HG03025 (cell line): ENCODE data around the gene GPR158.

Source experiments
- ATAC-seq: cut with Tn5 transposase; IDR thresholded peaks from one replicate; pipeline ENCODE4 v1.9.1; 2021; ENCODE audit warnings: mild to moderate bottlenecking, moderate library complexity; ENCODE audit not compliant: unreplicated experiment, low FRiP score

Gene GPR158

DNA sequence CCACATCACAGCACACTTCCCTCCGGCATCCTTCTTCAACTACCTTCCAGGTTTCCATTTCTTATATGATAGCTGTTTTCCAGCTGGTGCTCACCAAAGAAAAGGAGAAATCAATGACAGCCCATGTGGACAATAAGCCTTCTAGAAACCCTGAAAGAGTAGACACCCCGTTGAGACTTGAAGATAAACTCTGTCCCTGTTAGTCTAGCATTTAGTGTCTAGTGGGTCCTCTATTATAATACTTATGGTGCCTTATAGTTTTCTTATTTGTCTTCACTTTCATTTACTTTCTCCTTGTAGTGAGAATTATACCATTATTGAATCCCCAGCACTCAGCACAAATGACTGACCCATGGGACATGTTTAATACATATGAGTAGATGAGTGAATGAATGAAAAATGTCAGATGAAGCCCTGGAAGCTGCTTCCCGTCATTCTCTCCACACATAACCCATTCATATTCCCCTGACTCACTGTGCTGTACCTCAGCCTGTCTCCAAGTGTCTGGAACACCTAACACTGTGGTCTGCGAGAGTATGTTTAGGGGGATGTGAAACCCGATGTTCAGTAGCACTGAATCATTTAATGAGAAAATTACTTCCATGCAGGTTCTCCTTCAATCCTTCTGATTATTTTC is 377.6 kb downstream of the GPR158 start:
- no peak for ATAC-seq

DNA sequence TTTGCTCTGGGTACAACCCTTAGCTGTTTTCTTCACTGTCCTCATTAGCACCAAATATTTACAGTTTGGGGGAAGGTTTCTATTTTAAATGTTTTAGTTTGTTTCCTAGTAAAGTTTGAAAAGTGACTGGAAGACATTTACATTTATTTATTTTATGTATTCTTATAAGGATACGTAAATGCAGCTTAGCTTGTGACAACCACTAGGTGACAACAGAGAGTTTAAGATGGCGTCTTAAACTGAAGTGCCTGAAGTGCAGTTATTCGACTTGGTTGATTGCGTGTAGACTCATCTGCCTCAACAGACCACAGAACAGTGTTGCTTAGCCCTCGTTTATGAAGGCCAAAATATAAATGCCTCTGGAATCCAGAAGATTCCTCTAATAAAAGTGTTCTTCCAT is 381.1 kb downstream of the GPR158 start:
- no peak for ATAC-seq

- ATAC-seq: no peak
These were observed 381.7 kb downstream of the GPR158 start for GRCh38 chr10:25556457-25556856.

DNA sequence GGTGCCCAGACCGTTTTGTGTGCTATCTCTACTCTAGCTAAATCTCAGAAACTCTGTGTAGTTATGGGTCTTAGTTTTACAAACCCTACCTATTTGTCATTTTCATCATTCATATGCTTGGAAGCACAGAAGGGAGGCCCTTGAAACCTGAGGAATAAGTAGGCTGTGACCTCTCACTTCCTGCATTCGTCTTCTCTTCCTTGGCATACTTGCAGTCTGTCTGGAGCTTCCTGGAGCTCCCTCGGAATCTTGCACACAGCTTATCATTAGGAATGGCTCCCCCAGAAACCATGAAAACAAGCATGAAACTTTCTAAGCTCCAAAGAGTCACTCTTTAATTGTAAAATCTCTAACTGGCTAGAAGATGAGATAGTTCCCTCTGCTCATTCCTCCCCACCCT is 382.3 kb downstream of the GPR158 start:
- ATAC-seq: no peak

DNA sequence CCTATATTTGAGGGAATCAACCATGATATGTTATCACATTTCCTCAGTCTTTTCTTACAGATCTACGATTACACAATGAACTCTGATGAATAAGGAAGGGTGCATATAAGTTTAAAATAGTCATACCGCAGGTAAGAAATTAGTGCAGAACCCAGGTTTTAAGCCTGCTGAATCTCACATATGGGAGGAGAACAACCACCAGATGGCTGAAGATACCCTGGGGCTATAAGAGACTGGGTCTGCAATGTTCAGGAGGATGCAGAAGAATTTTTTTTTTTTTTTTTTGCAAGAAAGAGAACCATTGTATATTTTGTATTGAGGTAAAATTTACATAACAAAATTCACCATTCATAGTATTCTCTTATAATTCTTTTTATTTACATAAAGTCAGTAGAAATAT is 387.0 kb downstream of the GPR158 start:
- ATAC-seq: no peak

DNA sequence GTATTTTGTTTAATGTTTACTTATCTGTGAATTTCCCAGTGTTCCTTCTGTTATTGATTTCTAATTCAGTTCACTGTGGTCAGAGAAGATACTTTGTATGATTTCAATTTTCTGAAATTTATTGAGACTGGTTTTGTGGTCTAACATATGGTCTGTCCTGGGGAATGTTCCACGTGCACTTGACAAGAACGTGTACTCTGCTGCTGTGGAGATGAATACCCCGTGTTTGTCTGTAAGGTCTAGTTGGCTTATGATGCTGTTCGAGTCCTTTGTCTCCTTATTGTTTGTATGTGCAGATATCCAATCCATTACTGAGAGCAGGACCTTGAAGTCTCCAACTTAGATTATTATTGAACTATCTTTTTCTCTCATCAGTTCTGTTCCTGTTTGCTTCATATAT is 387.7 kb downstream of the GPR158 start:
- ATAC-seq: no peak

- ATAC-seq: no peak
These were observed 389.6 kb downstream of the GPR158 start for GRCh38 chr10:25564351-25564750.

- no peak for ATAC-seq
These were observed 390.8 kb downstream of the GPR158 start for GRCh38 chr10:25565570-25565969.

DNA sequence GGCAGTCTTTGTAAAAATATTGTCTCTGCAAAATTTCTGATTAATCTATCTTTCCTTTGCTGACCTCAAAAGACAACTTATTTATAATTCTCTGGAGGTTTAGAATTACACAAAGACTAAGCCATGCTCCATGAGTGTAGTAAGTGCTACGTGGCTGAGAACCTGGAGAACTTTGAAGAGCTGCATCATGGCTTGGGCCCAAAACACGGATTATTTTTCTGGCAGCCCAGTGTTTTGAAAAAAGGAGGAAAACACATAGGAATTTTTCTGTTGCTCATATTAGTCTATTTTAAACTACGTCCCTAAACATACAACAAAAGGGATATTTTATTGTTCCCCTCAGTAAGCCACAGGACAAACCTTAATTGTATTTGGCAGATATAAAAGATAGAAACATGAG is 398.5 kb downstream of the GPR158 start:
- no peak for ATAC-seq

DNA sequence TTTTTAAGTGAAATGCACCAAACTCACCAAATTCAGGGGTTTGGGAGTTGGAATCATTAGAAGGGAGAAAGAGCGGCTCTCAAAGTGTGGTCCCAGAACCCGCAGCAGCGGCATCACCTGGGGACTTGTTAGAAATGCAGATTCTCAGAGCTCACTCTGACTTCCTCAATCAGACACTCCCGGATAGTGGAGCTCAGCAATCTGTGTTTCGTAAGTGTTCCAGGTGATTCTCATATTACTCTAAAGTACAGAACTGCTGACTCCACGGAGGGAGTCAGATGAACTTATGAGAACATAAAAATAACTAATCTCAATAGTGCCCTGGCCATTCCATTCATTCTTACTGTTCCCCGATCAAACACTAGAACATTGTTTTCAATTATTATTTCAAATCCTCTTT is 400.5 kb downstream of the GPR158 start:
- ATAC-seq: no peak

DNA sequence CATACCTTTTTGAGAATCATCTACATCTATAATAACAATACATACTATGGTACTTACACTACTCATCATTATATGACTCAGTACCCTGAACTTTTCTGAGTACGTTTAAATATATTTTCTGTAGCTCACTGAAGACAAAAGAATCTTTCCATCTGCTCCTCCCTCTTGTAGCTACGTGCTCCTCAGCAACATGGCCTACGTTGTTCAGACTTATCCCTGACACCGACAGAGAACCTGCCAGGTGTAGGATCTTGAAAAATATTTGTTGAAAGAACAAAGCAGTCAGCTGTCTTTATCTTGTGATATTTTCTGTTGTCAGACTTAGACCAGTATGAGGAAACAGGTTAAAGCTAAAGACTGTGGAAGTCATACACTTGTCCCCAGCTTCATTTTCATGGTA is 403.3 kb downstream of the GPR158 start:
- ATAC-seq: no peak

DNA sequence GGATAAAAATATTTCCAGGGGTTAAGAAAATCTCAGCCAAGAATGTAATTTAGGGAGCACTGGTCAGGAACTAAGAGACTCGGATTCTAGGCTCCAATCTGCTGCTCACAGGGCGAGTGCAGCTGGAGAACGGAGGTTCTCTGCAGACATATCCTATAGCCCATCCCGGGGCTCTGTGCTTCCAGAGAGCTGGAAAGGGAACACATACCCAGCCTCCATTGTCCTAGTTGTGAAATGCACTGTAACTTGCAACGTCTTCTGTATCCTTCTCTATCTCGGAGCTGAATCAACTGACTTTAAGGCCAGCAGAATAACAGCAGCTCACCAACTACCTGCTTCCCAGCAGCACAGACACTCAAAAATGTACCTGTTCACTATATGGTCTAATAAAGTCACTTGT is 408.2 kb downstream of the GPR158 start:
- ATAC-seq: no peak

GRCh38 chr10:25600651-25601050 is 425.9 kb downstream of the GPR158 start:
- no peak for ATAC-seq

- ATAC-seq: no peak
These were observed 429.8 kb downstream of the GPR158 start for GRCh38 chr10:25604591-25604990.

DNA sequence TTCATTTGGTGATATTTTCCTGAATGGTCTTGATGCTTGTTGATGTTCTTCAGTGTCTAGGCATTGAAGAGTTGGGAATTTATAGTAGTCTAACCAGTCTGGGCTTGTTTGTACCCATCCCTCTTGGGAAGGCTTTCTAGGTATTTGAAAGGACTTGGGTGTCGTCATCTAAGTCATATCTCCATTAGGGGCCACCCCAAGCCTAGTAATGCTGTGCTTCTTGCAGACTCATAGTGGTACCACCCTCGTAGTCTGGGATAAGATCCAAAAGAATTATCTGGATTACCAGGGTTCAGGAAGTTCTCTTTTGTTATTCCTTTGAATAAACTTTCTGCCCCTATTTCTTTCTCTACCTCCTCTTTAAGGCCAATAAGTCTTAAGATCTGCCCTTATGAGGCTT is 439.9 kb downstream of the GPR158 start:
- ATAC-seq: no peak

DNA sequence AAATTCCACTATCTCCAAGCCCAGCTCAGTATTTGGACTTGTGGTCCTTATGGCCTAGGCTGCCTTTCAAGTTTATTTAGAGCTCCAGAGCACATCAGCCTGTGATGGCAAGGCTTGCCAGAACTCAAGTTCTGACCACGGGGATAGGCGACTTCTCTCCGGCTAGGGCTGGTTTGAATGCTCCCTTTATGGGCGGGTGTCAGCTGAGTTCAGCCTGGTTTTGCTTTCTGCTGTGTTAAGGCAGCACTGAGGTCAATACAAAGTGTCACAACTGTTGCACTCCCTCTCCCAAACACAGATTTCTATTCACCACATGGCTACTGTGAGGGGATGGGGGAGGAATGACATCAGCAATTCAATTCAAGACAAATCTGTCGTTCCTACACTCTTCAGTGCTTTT is 441.1 kb downstream of the GPR158 start:
- ATAC-seq: no peak

- ATAC-seq: no peak
These were observed 442.2 kb downstream of the GPR158 start for GRCh38 chr10:25616903-25617592.

DNA sequence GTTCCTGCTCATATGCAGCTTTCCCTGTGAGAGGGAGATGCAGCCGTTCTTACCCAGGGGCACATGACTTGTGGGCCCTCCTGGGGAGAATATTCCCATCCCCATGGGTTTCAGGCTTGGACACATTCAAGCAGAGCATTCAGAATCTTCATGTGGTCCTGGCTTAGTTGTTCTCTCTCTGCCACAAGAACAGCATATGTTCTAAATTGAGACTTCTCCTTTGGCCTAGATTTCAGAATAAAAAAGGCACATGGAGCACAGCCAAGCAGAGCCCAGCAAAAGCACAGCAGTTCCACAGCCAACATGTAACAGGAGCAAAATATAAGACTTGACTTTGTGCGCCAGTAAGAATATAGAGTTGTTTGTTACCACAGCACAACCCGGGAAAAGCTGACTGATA is 452.8 kb downstream of the GPR158 start:
- ATAC-seq: no peak

- ATAC-seq: no peak
These were observed 454.5 kb downstream of the GPR158 start for GRCh38 chr10:25629333-25629732.

DNA sequence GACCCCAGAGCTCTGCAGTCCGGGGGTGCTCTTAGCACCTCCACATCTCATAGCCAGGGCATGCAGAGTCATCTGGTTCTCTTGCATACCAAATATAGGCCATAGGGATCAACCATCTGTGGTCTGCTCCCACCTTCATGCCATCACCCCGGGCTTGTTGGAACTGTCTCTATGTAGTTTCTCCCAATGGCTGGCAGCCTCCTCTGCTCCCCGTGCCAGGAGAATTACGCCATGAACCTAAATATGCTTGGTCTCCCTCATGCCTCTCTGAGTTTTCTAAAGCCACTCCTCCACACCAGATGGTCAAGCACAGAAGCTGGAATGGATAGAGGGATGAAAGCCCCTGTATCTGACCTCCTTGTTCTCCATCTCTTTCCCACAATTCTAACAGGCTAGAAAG is 456.7 kb downstream of the GPR158 start:
- ATAC-seq: no peak

- ATAC-seq: no peak
These were observed 458.0 kb downstream of the GPR158 start for GRCh38 chr10:25632802-25633201.

- no peak for ATAC-seq
These were observed 458.7 kb downstream of the GPR158 start for GRCh38 chr10:25633542-25633941.
